ENCODE data around the gene INSM2. TPM values are rescaled to one million over a fixed set of nuclear protein-coding genes. Genes with fewer than 3 reads are reported as not detected.

INSM2 gene
- total and polyA plus RNA-seq, 8 donors = not detected

DNA sequence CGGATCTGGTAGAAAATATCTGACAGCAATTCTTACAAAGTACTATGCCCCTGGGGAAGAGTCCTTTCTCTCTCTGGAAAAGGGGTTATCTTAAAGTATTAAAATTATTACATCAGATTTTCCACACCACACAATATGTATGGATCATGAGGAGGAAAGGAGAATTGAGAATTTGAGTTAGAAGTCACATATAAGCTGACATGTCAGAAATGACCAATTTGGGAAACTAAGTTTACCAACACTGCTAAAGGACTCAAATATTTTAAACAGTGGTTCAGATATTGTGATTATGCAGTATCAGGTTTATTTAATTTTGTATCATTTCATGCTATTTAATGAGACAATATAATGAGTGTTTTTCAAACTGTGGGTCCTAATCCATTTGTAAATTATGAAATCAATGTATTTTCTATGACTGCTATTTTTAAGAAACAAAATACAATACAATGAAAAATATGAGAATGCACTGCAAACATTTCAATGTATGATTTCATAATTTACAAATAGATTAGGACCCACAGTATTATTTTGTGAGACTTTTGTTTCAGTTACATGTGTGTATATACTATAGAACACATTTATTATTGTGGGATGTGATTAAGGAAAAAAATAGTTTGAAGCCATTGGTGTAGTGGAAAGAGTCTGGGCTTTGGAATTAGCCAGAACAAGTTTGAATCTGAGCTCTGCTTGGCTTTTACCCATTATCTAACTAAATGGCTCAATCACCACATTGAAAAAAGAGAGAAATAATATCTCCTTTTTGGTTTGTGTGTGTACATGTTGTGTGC, 1.8 kb upstream of the INSM2 start:
- Histone ChIP-seq H3K4me3 (no peak overlapping the region), H3K4me1 (peaks cover 0 to 12% (median 11%) of the 10 kb centered on the region in 3 donors), H3K27ac (no peak overlapping the region), H3K9me3 (no peaks in the 10 kb centered on the region), H3K27me3 (peaks cover 0 to 41% (median 3%) of the 10 kb centered on the region in 4 donors), H3K36me3 (no peaks in the 10 kb centered on the region)
- FAIRE-seq (no peak), ATAC-seq (no peak), DNase-seq (no peak)
- TF ChIP-seq, protein P1, sequence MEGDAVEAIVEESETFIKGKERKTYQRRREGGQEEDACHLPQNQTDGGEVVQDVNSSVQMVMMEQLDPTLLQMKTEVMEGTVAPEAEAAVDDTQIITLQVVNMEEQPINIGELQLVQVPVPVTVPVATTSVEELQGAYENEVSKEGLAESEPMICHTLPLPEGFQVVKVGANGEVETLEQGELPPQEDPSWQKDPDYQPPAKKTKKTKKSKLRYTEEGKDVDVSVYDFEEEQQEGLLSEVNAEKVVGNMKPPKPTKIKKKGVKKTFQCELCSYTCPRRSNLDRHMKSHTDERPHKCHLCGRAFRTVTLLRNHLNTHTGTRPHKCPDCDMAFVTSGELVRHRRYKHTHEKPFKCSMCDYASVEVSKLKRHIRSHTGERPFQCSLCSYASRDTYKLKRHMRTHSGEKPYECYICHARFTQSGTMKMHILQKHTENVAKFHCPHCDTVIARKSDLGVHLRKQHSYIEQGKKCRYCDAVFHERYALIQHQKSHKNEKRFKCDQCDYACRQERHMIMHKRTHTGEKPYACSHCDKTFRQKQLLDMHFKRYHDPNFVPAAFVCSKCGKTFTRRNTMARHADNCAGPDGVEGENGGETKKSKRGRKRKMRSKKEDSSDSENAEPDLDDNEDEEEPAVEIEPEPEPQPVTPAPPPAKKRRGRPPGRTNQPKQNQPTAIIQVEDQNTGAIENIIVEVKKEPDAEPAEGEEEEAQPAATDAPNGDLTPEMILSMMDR (IDR thresholded peaks at IDR 0.05) = no peak
- intact Hi-C loops (cut with DNase I) = no loop called here
- WGBS, 2 donors = 70 to 72% methylated on average over 1 of the region's 1 CpG

DNA sequence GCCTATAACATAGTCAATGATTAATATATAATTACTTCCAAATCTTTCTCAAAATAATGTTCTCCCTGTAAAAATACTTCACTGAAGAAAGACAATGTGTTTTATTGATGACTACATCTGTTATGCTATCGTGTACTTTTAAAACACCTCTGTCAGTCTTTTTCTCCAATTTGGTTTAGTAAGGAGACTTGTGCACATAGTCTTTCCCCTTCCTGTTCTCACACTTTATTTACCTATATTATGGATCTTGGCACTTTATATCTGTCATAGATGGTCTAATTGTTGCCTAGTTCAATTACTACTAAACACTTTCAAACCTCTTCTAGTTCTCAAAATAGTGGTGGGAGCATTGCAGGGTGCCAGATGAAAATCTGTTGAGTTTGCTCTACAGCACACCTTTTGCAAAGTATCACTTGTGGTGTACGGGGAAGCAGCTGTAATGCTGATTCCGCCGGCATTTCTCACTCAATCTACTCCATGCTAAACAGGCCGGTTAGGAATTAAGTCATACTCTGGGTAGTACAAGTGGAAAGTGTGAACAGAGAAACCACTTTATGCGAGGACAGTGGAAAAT, 1.1 kb upstream of the INSM2 start:
- WGBS, 2 donors = 9% methylated on average over 6 of the region's 6 CpGs
- Histone ChIP-seq H3K27ac (no peak overlapping the region), H3K36me3 (no peaks in the 10 kb centered on the region), H3K9me3 (no peaks in the 10 kb centered on the region), H3K27me3 (peaks cover 0 to 41% (median 3%) of the 10 kb centered on the region in 4 donors), H3K4me3 (peak overlapping the region in 3 of 4 donors; percentile 43 to 65 (median 45)), H3K4me1 (peaks cover 0 to 12% (median 11%) of the 10 kb centered on the region in 3 donors)
- FAIRE-seq = no peak
- intact Hi-C loops (cut with DNase I) = no loop called here
- no peak for ATAC-seq
- DNase-seq = no peak
- TF ChIP-seq, protein P1 (IDR thresholded peaks at IDR 0.05) = no peak

DNA sequence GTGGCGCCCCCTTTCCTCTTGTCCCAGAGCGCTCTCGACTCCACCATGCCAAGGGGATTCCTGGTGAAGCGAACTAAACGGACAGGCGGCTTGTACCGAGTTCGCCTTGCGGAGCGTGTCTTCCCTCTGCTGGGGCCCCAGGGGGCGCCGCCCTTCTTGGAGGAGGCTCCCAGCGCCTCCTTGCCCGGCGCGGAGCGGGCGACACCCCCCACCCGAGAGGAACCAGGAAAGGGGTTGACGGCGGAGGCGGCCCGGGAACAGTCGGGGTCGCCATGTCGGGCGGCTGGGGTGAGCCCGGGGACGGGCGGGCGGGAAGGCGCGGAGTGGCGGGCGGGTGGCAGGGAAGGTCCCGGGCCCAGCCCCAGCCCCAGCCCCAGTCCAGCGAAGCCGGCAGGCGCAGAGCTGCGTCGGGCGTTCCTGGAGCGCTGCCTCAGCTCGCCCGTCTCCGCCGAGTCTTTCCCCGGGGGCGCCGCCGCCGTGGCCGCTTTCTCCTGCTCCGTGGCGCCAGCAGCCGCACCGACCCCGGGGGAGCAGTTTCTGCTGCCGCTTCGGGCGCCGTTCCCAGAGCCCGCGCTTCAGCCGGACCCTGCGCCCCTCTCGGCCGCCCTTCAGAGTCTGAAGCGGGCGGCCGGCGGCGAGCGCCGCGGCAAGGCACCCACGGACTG, 376 bp downstream of the INSM2 start:
- no peaks in the 10 kb centered on the region for H3K36me3 ChIP-seq
- intact Hi-C loops (cut with DNase I) = no loop called here
- peak overlapping the region; percentile 31 to 65 (median 44) for H3K4me3 ChIP-seq
- ATAC-seq (peak; percentile 5 to 42 (median 30)), FAIRE-seq (no peak), DNase-seq (peak in 3 of 6 donors; percentile 17 to 79 (median 64))
- H3K27ac ChIP-seq = no peak overlapping the region
- H3K9me3 ChIP-seq = no peaks in the 10 kb centered on the region
- TF ChIP-seq, protein P1 (IDR thresholded peaks at IDR 0.05) = no peak
- peaks cover 0 to 41% (median 3%) of the 10 kb centered on the region in 4 donors for H3K27me3 ChIP-seq
- H3K4me1 ChIP-seq = peaks cover 0 to 12% (median 11%) of the 10 kb centered on the region in 3 donors
- WGBS, 2 donors = 4% methylated on average over 37 to 77 of the region's 77 CpGs

DNA sequence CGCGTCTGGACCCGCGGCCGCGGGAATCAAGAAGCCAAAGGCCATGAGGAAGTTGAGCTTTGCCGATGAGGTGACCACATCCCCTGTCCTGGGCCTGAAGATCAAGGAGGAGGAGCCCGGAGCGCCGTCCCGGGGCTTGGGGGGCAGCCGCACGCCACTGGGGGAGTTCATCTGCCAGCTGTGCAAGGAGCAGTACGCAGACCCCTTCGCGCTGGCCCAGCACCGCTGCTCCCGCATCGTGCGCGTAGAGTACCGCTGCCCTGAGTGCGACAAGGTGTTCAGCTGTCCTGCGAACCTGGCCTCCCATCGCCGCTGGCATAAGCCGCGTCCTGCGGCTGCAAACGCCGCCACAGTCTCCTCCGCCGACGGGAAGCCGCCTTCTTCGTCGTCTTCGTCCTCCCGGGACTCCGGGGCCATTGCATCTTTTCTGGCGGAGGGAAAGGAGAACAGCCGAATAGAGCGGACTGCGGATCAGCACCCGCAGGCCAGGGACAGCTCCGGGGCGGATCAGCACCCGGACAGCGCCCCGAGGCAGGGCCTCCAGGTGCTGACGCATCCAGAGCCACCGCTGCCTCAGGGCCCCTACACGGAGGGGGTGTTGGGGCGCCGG, 1.0 kb downstream of the INSM2 start:
- Histone ChIP-seq H3K27me3 (peaks cover 0 to 41% (median 3%) of the 10 kb centered on the region in 4 donors), H3K4me3 (peak overlapping the region; percentile 31 to 65 (median 44)), H3K36me3 (no peaks in the 10 kb centered on the region), H3K4me1 (peaks cover 0 to 12% (median 11%) of the 10 kb centered on the region in 3 donors), H3K27ac (no peak overlapping the region), H3K9me3 (no peaks in the 10 kb centered on the region)
- DNase-seq (peak; percentile 47 to 89 (median 72)), ATAC-seq (peak; percentile 92 to 94 (median 92)), FAIRE-seq (no peak)
- 2 to 4% methylated on average over 49 to 55 of the region's 55 CpGs for WGBS, 2 donors
- TF ChIP-seq, protein P1 (IDR thresholded peaks at IDR 0.05) = no peak
- intact Hi-C loops (cut with DNase I) = no loop called here
